Iris pigment epithelial cell (primary cell): ENCODE data around the gene CRELD2.

Source experiments
- DNase-seq: peaks from one replicate; pipeline ENCODE4 v3.0.0-alpha.2; 2011; ENCODE audit warnings: low read depth

The CRELD2 gene

DNA sequence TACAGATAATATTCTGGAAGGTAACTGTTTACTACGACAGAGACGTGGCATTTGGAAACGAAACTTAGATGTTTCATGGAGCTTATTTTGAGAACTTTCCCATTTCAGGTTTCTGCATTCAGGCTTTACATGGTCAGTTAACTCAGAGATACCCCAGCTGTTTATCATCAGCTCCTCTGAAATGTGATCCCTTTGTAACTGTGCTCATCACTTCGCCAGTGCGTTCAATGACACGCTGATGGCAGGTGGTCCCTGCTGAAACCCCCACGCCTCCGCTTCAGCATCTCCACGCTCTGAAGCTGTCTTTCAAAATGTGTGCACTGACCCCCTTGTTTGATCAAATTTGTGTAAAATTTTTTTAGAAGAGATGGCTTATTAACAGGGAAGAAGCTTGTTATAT, 30.7 kb upstream of the CRELD2 start:
- no peak for DNase-seq

DNA sequence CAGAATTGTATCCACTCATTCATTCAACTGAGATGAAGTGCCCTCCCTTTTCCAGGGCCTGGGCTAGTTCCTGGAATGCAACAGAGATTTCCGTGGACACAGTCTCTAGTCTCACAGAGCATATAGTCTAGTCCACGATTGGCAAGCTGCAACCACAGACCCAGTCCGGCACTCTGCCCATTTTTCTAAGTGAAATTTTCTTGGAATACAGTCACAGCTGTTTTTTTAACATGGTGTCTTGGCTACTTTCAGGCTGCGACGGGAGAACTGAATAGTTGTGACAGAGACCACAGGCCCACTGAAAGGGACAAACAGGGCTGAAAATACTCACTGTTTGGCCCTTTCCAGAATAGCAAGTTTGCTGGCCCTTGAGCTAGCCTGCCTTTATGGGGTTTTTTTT, 29.4 kb upstream of the CRELD2 start:
- no peak for DNase-seq

DNA sequence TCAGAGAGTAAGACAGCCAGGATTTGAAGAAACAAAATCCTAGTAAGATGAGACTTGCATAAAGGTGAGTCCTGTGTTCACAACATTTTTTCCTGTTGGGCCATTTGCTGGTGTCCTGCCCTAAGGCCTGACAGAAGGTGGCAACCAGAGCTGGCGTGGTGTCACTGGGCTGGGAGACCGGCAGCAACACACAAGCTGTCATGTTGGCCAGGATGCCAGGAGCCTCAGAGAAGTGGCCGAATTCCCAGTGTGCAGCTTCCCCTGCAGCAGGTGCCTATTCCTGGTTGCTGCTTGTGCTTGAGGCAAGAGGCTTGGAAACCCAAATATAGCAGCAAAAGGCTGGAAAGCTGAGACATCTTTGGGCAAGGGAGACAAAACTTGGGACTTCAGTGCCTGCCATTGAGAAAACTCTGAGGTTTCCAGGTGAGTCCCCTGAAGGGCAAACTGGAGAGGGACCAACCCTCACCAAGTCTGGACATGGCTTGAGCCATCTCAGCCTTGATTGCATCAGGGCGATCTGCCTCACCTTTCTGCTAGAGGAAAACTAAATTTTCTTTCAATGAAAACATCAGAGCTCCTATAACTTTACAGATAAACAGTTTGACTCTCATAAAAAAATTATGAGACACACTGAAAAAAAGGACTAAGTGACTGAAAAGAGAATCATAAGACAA, 26.1 kb upstream of the CRELD2 start:
- DNase-seq = no peak

DNA sequence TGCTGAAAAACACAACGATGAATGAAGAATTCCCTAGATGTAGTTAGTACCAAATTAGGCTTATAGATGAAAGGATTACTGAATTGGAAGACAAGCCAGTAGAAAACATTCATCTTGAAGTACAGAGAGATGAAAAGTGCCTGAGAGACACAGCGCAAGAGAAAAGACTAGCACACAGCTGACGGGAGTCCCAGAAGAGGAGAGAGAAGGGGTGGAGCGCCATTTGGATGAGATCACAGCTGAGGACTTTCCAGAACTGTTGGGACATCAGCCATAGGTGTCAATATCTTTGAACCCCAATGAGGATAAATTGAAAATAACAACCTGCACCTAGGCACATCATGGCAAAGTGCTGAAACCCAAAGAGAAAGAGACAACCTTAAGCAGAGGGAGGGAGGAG, 25.4 kb upstream of the CRELD2 start:
- DNase-seq = no peak

DNA sequence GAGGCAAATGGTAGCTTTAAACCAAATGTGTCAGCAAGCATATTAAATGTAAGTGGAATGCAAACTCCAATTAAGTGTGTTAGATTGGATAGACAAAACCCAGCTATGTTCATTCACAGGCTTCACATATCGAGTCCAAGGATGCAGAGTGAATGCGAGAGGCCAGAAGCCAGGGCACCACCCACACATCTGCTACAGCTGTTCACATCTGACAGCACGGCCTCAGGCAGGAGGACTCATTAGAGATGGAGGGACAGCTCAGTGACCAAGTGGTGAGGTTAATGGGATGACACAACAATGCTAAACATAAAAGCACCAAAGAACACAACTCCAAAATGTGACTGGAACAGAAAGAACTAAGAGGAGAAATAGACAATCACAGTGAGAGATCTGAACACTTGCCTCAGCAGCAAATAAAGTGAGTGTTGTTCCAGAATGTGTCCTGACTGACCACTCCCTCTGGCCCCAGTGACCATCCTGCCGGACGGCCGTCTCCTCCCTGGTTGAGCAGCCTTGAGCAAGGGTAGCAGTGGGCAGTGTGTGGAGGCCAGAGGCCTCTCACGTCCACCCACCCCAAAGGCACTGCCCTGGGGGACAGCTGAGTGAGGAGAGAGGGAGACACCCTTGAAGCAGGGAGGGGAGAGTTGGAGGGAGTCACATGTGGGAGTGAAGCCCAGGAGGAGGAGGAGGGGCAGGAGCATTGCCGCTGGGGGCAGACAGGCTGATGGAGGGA, 23.9 kb upstream of the CRELD2 start:
- DNase-seq = no peak

DNA sequence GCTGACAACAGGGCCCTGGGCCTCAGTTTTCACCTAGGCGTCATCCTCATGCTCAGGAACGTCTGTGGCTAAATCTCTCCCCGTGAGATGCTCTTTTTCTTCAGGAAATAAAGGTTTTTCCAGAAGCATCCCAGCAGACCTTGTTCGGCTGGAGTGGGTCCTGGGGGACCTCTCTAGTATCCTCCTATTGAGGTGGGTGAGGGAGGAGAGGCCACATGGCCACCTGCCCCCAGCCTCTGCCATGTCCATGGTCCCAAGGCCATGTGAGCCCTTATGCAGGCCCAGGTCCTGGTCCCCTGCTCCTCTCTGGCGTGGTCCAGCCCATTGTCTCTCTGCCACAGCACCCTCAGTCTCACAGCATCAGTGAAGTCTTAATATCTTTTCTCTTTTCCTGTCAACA, 22.2 kb upstream of the CRELD2 start:
- no peak for DNase-seq

DNA sequence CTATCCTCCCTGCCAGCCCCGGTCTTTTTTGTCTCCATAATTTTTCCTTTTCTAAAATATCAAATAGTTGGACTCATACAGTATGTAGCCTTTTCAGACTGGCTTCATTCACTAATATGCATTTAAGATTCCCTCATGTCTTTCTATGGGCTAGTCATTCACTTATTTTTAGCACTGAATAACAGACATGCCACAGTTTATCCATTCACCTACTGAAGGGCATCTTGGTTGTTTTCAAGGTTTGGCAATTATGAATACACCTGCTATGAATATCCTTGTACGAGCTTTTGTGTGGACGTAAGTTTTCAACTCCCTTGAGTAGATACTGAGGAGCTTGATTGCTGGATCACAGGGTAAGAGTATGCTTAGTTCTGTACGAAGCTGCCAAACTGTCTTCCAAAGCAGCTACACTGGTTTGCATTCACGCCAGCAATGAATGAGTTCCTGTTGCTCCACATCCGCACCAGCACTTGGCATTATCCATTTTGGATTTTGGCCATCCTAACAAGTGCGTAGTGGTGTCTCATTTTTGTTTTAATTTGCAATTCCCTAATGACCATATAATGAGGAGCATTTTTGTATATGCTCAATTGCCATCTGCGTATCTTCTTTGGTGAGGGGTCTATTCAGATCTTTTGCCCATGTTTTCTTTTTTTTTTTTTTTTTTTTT, 21.3 kb upstream of the CRELD2 start:
- DNase-seq = no peak

DNA sequence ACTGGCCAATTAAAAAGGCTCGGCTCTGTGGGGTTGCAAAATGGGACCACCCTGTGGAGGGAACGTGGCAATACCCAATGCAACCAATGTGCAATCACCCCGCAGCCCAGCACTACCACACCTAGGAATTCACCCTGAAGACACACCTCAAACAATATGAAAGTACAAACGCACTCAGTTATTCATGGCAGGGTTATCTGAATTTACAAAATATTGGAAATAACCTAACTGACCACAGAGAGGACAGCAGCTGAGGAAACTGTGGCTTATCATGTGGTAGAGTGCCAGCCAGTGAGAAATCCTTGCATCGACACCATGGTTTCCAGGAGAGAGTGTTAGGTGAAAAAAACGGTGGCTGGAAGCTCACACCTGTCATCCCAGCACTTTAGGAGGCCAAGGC, 18.9 kb upstream of the CRELD2 start:
- DNase-seq = no peak

DNA sequence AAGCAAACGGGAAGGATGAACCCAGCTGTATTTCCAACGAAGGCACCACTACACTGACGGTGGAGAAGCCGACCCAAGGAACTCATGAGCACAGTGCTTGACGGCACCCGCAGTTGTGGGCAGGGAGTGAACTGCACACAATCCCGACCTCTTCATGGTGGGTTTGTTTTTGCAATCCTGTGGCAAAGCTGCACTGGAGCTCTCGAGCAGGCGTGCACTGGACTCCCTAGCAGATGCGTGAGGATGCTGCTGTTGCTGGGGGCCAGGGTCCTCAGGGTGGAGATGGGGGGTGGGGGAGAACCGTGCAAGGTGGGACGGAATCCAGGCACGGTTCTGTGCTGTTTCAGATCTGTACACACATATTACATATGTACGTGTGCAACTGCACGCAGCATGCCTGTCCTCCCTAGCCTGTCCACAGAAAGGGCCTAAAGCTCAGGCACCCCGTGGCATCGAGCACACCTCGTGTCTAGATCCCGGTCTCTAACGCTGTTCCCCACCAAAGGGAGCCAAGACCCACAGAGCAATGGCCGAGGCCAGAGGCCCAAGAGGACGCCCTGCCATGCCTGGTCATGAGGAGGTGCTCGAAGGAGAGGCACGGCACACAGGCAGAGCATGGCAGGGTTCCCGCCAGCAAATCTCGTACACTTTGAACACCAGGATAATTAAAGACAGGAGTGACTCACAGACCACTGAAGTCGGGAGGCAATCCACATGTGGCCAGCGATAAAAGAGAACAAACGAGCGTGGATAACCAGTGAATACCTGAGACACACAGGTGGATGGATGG, 17.8 kb upstream of the CRELD2 start:
- DNase-seq = no peak

DNA sequence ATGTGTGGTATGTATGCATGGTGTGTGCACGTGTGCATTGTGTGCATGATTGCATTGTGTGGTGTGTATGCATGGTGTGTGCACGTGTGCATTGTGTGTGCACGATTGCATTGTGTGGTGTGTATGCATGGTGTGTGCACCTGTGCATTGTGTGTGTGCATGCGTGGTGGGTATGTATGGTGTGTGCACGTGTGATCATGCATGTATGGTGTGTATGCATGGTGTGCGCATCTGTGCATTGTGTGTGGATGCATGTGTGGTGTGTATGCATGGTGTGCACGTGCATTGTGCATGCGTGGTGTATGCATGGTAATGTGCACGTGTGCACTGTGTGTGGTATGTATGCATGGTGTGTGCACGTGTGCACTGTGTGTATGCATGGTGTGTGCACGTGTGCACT, 17.0 kb upstream of the CRELD2 start:
- no peak for DNase-seq

DNA sequence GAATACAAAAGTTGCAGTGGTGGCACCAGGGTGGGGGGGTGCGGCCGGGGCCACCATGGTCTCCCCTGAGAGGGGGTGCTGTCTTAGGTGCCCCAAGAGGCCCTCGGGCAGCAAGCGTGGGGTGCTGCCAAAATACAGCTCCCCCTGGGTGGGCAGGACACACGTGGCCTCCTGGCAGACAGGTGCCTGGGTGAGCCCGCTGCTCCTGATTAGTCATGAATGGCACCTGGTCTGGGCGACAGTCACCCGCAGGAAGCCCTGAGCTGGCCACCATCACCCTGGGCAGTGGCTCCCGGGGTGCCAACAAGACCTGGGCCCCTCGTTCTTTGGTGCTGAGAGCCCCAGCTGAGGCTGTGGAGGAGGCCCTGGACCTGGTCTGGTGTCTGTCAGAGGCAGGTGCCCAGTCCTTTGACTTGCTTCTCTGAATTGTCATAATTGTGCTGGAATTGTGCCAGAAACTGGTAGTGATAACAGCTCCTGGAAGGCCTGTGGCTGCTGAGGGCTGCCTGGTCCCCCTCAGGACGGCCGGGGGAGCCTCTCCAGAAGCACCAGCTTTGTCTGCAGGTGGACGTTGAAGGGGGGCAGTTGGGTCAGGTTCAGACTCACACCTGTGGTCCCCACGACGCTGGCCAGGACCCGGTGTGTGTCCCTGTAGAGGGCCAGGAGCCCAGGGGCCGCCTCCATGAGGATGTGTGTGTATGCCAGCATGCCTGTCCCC, 15.0 kb upstream of the CRELD2 start:
- DNase-seq = no peak

DNA sequence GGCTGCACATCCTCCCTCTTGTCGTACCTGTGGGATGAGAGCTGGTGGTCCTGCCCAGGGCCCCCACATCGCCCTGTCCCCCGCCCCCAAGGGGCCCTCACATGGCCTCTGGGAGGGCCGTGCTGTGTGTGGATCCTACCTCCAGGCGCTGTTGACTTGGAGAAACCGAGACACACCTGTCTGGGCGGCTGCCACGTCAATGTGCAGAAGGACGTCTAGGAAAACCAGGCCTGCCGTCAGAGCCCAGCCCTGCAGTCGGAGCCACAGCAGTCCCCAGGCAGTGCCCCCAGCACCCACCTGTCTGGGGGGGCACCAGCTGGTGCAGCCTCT, 14.4 kb upstream of the CRELD2 start:
- DNase-seq = no peak

DNA sequence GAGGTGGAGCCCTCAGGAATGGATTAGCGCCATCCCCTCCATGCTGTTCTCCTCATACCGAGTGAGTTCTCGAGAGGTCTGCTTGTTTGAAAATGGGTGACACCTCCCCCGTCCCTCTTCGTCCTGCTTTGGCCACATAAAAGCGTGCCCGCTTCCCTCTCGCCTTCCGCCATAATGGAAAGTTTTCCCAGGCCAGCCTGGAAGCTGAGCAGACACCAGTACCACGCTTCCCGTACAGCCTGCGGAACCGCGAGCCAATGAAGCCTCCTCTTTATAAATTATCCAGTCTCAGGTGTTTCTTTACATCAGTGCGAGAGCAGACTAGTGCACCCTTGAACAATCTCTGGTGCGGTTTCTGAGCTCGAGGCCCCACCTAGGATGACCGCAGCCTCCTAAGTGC, 13.0 kb upstream of the CRELD2 start:
- no peak for DNase-seq

DNA sequence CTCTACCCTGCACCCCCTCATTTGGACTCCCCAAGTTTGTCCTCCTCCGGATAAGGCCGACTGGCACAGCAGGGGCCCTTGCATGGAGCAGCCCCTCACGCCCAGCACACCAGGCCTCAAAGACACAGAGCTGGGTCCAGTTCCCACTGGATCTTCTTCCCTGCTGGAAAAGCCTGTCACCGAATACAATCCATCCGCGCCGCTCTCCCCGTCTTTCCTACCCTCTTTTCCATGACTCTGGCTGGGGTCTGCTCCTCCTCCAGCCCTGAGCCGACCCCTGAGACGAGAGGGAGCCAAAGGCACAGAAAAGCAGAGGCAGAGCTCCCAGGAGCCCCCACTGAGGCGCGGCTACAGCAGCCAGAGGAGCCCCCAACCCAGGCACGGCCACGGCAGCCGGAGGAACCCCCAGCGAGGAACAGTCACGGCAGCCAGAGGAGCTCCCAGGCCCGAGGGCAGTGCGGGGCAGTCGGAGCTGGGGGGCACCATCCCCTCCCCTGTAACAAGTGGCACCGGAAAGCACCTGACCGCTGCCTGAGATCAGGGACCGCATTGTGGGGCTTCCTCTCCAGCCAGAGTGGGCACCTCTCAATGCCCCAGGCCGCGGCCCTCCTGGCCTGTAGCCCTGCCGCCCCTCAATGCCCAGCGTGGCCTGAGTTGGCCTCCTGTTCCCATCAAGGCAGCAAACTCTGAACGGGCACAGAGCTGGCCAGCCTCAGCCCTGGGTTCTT, 12.2 kb upstream of the CRELD2 start:
- DNase-seq = no peak

DNA sequence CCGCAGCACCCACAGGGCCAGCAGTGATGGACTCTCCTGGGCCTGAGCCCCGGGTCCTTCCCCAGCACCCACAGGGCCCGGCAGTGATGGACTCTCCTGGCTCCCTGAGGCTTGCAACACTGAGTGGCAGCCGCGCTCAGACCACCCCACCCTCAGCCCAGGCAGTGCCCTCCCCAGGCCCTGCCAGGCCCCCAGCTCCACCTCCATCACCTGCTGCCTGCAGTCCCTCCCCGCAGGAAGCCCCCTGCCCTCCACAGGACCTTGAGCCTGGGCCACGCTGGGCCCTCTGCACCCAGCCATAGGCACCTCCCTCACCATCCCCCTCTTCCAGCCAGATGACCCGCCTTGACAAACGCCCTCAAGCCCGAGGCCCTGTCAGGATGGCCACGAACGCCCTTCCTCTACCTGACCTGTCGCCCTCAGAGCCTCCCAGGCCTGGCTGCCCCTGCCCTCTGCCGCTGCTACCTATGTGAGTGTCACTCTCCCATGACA, 11.6 kb upstream of the CRELD2 start:
- DNase-seq = no peak

DNA sequence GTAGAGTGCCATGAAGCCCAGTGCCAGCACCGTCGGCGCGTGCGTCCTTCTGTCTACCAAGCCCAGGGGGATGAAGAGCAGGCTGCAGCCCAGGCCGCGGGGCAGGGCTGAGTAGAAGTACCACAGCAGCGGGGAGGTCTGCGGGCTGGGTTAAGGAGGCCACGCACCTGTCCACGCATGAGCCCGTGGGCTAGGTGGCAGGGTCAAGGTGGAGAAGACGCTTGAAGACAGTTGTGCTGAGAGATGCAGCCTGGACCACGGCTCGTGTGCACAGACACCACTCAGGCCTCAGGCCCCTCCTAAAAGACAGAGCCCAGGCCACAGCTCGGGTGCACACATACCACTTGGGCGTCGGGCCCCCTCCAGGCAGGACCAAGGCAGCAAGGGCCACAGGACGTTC, 10.6 kb upstream of the CRELD2 start:
- no peak for DNase-seq

DNA sequence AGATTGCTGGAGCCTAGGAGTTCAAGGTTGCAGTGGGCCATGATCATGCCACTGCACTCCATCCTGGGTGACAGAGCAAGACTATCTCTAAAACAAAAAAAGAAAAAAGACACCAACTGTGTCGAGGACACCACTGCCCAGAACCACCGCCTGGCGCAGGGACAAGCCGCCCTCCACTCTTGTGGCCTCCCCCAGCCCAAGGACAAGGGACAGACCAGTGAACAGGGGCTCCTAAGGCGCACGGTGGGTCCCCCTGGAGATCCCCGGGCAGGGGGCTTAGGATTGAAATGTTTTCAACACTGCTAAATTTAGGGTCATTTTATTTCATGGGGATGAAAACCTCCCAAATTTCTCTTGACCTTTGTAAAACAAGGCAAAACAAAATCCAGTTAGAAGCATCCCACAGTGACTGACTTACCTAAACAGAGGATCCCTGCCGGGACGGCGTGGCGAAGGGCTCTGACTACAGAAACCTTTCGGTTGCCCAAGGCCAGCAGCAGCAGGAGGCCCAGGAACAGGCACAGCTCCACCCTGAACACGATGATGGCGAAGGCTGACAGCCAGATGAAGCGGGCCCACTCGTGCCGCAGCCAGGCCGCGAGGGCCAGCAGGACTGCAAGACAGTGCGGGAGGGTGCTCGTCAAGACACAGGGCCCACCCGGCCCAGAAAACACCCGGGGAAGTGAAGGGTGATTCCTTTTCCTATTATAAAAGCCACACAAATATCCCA, 8.8 kb upstream of the CRELD2 start:
- no peak for DNase-seq

DNA sequence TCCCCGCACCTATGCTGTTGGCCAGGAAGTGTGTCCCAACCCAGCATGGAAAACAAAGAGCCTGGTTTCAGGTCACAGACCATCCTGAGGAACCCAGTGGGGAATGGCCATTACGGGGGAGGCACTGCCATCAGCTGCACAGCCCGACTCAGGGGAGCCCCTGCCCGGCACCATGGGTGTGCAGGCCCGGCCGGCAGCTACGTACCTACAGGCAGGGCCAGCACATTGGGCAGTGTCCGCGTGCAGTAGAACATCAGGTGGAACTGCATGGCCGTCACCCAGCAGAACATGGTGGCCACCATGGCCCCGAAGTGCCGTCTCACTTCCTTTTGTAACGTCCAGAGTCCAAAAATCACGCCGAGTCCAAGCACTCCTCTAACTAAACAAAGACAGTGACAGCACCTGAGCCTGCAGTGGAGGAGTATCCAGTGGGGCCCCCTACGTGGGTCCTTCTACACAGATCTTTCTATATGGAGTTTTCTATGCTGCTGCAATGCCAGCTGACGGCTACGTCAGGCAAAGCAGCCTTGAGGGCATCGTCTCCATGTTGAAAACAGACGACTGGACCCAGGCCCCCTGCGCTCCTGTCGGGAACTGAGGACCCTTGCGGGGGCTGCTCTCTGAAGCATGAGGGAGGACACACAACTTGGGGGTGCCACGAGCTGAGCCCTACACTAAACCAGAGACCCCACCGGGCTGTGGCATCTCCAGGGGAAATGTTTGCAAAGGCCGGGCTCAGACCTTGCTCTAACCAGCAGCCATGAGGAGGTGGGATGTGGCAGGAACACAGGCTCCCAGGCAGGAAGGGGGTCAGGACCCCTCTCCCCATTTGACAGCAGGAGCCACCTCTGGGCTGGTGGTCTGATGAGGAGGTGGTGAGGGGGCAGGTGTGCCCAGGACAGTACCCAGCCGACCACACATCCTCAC, 7.9 kb upstream of the CRELD2 start:
- DNase-seq = no peak

DNA sequence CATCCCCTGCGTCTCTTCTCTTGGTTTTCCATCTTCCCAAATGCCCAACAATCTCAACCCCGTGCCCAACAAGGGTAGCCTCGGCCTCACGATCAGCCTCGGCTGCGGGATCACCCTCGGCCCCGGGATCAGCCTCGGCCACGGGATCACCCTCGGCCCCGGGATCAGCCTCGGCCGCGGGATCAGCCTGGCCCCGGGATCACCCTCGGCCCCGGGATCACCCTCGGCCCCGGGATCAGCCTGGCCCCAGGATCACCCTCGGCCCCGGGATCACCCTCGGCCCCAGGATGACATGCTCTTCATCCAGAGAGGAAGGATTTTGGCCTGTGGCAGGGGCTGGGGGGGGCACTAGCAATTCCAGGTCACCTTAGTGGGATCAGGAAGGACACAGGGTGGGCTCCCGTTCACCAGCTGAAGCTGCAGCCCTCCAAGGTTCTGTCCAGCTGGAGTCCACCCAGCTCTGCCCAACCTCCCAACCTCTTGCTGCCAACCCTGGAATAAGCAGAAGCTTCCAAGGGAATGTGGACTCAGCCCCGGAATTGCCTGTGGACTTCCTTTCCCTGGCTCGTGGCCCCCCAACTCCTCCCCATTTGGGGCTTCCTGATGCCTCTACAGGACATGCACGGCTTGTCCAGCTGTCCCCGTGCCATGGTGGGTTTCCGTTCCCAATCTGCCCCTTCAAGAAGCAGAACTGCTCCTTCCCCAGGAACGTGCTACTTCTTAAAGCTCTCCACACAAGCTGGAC, 6.4 kb upstream of the CRELD2 start:
- DNase-seq = no peak
